ENCODE data around the gene MYBPC2.

The MYBPC2 gene

GRCh38 chr19:50500753-50501151, 68.1 kb downstream of the MYBPC2 start:
- no peak for DNase-seq (ENCODE audit: low spot score)

DNA sequence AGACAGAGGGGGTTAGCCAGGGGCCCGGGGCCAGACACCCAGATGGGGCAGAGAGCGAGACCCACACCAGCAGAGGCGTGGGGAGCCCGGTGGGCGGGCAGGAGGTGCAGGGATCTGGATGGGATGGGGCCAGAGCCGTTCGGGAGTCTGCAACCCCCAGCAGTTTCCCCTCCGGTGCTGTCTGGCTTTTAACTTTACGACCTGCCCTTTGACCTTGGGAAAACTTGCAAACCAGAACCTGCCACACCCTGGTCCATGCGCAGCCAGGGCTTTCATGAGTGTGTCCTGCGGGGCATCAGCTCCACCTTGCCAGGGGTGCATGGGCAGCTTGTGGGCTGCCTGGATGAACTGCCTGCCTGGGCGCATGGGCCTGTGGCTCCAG, 68.5 kb downstream of the MYBPC2 start:
- no peak for DNase-seq (ENCODE audit: low spot score)

- DNase-seq (ENCODE audit: low spot score): no peak
Observed at GRCh38 chr19:50501568-50502475, 69.1 kb downstream of the MYBPC2 start.

DNA sequence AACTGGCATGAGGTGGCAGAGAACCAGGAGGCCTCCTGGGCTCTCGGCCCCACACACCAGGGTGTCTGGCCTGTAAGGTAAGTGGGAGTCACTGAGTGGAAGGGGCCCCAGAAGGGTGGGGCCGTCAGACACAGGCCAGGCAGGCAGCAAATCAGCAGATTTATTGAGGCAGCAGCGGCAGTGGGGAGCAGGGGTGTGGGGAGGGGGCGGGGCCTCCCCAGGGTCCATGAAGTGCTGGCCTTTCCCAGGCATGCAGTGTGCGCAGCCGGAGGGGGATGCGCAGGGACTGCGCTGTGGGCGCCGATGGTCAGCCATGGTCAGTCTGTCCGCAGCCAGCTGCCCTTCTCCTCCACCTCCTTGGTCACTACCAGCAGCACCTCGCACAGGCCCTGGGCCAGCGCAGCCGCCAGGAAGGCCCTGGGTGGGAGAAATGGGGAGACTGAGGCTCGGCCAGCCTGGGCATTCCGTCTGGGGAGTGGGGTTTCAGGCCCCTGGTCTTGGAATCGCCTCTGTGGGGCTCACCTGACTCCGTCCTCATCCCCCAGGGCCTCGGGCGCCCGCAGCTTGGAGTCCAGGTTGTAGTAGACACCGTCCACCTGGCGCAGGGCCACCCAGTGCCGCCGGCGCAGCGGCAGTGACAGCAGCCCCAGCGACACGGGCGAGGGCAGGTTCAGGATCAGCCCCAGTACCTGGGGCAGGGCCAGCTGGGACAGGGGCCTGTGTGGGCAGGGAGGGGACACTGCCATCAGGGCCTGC, 73.3 kb downstream of the MYBPC2 start:
- no peak for DNase-seq (ENCODE audit: low spot score)

- no peak for DNase-seq (ENCODE audit: low spot score)
Observed at GRCh38 chr19:50506700-50507099, 74.0 kb downstream of the MYBPC2 start.

GRCh38 chr19:50507376-50507775, 74.7 kb downstream of the MYBPC2 start:
- DNase-seq (ENCODE audit: low spot score): no peak

DNA sequence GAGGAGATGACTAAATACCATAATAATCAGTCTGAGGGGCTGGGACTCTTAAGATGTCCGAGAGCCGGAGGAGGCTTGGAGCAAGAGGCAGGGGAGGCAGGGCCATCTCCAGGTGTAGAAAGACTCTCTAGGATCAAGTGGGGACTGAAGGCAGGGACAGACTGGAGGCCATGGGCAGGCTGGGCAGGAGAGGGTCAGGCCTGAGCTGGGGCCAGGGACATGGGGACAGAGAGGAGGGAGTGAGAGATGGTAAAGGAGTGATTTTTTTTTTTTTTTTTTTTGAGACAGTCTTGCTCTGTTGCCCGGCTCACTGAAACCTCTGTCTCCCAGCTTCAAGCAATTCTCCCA, 76.1 kb downstream of the MYBPC2 start:
- no peak for DNase-seq (ENCODE audit: low spot score)

DNA sequence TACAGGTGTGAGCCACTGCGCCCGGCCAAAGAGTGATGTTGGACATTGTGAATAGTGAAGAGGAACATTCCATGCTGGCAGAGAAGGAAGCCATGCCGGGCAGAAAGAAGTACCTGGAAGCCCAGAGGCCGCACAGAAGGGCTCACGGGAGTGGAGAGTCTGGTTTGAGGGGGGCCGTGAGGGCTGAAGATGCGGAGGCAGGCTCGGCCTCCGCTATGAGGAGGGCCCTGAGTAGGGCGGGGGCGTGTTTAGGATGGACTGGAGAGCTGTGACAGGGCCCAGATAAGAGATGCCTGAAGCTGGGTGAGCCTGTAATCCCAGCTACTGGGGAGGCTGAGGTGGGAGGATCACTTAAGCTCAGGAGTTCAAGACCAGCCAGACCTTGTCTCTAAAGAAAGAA, 76.7 kb downstream of the MYBPC2 start:
- DNase-seq (ENCODE audit: low spot score): no peak

GRCh38 chr19:50510121-50510670, 77.5 kb downstream of the MYBPC2 start:
- DNase-seq (ENCODE audit: low spot score): no peak

- no peak for DNase-seq (ENCODE audit: low spot score)
Observed at GRCh38 chr19:50510700-50511068, 78.0 kb downstream of the MYBPC2 start.

DNA sequence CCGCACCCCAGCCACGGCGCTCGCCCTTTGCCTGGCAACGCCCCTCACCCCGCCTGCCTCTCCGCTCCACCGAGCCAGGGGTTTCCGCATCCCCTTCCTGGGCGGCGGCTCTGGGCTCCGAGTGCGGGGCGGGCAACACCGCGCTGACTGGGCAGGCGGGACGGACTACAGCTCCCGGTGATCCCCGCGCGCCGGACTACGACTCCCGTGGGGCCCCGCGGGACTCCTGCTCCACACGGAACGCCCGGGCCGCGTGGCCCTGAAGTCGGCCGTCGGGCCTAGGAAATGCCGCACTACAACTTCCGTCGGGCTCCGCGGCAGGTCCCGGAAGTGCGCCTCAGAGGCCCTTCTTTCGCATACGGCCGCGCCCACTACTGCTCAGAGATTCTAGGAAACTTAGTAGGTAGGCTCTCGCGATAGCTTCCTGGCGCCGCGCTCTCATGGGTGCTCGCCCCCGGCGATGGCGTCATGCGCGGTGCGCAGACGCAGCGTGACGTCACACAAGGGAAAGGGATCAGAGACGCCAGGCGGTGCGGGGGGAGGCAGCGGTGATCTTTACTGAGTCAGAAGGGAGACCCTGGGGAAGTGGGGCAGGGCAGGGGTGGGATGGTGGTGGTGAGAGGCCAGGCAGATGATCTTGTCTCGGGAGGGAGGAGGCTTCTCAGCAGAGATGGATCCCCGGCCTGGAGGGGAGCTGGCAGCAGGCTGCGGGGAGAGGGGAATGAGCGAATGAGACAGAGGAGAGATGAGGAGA, 78.6 kb downstream of the MYBPC2 start, which contains the start of gene JOSD2:
TSS of gene JOSD2 (minus strand) at position 123 of the 754 bp plus-strand sequence. CDS start 760 bp downstream, outside the sequence.
- DNase-seq (ENCODE audit: low spot score): peak; percentile 99

DNA sequence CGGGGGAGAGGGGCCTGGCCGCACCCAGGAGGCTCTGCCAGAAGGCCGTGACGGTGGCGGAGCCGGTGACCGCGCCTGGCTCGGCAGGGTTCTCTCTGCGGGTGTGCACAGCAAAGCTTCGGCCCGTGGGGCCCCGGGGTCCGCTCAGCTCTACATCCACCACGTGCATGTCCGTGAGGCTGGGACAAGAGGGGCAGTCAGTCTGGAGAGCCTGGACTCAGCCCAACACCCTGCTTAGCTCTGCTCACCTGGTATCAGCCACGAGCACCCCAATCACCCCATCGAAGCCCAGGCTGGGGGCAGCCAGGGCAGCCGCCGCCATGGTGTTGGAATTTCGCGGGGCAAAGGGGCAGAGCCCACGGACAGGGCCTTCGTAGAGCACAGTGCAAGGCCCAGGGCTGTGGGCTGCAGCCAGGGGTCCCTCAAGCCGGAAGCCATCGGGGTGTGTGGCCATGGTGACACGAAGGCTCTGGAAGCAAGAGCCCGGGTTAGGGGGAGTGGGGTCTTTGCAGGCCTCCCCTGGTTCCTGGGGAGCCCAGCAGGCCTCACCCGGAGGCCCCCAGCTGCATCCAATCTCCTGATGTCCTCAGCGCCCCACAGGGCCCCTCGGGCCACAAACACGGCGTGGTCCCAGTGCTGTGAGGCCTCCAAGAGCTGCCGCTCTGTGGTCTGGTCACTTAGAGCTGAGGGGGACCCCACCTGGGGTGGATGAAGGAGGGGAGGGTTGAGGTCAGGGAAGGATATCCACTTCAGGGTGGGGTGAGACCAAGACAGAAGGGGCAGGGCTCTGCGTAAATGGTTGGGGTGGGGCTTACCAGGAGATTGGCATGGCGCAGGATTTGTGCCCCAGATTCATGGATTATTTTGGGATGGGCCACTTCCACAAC, 79.7 kb downstream of the MYBPC2 start:
- no peak for DNase-seq (ENCODE audit: low spot score)

DNA sequence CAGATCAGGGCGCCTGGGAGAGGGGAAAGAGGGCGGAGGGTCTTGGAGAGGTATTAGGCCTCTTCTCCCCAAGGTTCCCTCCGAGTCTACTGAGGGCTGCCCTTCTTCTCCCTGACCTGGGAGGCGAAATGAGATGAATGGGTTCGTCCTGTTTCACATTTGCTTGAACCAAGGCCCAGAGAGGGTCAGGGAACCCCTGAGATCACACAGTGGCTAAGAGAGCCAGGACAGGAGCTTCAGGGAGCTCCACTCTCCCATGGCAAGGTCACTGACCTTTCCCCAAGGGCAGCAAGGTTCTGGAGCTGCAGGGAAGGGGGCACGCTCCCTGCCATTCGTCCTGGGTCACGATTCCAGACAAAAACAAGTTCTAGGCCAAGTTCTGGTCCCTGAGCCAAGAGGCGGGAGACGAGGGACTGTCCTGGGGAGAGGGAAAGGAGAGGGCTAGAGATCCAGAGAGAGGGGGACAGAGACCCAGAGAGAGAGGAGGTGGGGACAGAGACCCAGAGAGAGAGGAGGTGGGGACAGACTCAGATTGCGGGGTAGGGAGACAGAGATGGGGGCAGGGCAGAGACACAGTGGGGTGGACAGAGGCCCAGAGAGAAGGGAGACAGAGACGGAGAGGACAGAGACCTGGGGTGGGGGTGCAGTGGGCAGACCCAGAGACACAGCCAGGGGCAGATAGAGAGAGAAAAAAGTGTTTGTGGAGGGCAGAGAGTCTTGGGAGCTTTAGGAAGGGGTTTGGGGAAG, 80.5 kb downstream of the MYBPC2 start:
- no peak for DNase-seq (ENCODE audit: low spot score)

GRCh38 chr19:50513746-50514345, 81.2 kb downstream of the MYBPC2 start, which contains the start of gene ASPDH:
TSS of gene ASPDH (minus strand) at chr19:50513913. CDS start at chr19:50513823, 90 bp downstream.
- DNase-seq (ENCODE audit: low spot score): no peak

GRCh38 chr19:50514346-50515167, 81.9 kb downstream of the MYBPC2 start:
- DNase-seq (ENCODE audit: low spot score): no peak

- no peak for DNase-seq (ENCODE audit: low spot score)
Observed at GRCh38 chr19:50515168-50515561, 82.5 kb downstream of the MYBPC2 start.

All from kidney capillary endothelial cell (primary cell).